CD4-positive, alpha-beta T cell treated with Interleukin-15 for 1 hour (primary cell): Measurements from ENCODE around the gene RAP1GAP2.
"Not testable (repeated sequence)": the region's sequence is repeated elsewhere in the genome, so short reads cannot be mapped to it uniquely, and the experiment has no call there.

Experiments used
- DNase-seq: peaks from one replicate; pipeline ENCODE4 v3.0.0-alpha.2; 2020

RAP1GAP2 gene

DNA sequence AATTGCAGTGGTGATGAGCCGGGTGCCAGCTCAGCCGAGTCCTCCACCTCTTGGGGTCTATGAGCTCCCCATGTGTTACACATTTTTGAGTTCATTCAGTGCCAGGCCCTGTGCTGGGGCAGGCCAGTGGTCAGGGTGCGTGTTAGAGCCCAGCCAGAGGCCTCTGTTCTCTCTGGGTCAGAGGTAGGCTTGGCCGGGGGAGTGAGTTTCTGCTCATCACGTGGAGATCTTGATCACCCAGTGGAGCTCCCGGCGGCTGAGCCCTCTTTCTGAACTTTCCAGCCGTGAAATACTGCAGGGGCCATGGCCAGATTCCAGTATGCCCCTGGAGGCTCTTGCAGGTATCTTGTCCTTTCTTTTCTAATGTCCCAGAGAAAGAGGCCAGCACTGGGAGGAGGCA lies 93.0 kb downstream of the RAP1GAP2 start:
- DNase-seq: no peak

DNA sequence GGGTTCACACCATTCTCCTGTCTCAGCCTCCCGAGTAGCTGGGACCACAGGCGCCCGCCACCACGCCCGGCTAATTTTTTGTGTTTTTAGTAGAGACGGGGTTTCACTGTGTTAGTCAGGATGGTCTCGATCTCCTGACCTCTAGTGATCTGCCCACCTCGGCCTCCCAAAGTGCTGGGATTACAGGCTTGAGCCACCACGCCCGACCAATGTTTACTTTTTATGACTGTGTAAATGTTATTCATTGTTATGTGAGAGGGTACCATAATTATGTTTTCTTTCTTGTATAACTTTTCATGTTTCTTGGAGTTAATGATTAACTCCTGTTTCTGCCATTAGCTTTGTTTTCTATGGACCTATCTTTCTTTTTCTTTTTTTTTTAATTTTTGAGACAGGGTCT lies 94.5 kb downstream of the RAP1GAP2 start:
- not testable (repeated sequence) for DNase-seq

DNA sequence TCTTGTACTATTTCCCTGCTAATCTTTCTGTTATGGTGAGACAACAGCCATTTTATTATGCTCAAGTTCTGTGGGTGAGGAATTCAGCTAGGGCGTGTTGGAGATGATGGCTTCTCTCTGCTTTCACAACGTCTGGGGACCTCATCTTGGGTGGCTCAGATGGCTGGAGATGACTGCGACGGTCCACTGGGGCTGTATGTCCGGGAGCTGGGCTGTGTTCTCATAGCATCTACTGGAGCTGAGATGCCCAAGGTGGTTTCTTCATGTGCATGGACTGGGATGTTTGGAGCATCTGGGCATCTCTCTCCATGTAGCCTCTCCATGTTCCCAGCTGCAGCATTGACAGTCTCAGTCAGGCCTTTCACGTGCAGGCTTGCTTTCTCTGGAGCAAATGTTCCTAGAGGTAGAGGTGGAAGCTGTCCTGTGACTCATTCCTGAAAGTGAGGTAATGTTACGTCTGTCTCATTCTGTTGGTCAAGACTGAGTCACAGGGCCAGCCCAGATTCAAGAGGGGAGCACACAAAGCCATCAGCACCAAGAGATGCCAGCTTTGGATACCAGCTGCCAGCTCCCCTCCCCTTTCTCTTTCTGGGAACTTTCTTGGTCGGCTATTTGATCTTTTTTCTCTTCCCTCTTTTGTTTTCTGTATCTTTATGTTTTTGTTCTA lies 96.2 kb downstream of the RAP1GAP2 start:
- no peak for DNase-seq

DNA sequence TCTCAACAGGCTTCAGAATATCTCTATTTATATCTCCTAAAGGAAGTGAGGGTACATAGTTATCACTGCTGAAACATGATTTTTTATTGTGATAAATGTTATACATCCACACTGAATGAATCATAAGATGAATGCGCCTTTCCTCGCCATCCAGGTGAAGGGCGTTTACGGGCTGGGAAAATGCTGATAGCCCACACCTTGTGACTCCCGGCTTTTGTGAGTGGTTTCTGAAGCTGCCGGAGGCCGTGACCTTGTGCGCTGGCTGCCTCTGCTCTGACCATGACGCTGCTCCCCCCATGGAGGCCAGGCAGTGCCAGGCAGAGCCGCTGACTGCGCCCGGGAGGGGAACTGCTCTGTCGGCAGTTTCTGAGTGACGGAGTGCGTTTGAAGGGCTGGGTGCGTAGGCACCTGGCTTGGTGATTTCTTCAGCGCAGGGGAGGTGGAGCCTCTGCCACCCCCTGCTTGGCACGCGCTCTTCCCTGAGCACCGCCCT lies 97.2 kb downstream of the RAP1GAP2 start:
- DNase-seq: no peak

DNA sequence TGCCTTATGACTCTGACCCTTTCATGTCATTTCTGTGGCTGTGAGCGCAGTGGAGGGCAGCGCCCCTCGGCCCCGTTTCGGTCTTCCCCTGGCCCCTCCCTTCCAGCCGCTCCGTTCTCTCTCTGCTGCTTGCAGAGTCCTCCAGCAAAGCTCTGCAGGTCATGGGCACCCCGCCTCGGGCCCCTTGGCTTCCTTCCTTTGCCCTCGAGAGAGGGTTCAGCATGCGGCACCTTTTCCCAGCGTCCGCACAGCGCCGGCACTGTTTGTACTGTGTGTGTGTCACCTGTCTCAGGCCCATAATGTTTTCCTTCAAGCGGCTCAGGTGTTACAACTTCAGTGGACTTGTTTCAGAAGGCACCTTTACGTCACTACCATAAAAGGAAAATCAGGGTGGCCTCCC lies 98.5 kb downstream of the RAP1GAP2 start:
- DNase-seq: no peak

DNA sequence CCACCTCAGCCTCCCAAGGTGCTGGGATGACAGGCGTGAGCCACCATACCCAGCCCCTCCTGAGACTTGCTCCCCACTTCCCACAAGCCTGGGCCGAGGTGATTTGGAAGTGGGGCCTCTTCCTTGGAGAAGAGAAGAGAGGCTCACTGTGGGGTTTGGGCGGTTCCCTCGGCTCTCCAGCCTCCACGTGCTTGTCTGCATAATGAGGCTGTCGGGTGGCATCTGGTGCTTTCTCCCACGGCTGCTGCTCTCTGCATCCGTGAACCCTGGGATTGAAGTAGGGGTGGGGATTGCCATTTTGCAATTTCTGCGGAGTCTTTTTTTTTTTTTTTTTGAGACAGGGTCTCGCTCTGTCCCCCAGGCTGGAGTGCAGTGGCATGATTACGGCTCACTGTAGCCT lies 101.4 kb downstream of the RAP1GAP2 start:
- no peak for DNase-seq

DNA sequence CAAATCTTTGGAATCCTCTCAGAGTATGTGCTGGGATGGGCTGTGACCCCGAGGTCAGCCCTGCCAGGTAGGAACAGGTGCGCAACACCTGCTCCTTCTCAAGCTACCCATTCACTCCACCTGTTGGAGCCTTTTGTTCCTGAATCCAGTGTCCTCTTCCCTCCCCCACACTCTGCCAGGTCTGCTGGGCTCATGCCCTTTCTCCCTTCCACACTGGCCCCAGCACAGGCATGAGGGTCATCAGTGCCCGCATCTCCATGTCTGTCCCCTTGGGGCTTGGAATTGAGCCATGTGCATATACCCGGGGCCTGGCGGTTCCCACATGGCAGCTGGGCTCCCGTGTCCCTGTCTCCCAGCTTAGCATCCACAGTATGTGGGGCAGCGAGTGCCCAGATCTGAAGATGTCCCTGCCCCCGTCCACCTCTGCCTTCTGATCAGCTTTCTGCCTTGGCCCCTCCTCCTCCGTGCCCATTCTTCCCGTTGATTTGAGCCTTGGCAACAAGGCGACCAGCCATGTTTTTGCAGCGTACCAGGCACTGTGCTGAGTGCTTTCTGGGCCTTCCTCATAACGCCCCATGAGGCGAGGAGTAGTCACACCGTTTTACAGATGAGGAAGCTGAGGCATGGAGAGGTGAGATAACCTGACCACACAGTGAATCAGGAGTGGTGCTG lies 102.2 kb downstream of the RAP1GAP2 start:
- no peak for DNase-seq

DNA sequence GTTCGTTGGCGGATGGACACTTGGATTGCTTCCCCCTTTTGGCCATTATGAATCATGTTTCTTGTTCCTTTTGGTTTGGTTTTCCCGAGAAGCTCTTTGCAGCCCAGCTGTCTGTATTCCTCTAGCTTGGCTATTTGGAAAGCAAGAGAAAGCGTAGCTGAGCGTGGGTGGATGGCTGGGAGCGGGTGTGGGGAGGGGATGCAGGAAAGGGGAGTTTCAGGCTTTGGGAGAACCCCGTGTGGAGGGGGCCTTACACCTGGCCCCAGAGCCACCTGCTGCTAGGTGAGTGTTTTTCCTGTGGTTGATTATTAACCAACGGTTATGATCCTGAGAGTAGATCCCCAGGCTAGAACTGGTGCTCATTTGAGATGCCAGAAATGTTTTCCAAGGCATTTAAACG lies 103.7 kb downstream of the RAP1GAP2 start:
- DNase-seq: no peak

DNA sequence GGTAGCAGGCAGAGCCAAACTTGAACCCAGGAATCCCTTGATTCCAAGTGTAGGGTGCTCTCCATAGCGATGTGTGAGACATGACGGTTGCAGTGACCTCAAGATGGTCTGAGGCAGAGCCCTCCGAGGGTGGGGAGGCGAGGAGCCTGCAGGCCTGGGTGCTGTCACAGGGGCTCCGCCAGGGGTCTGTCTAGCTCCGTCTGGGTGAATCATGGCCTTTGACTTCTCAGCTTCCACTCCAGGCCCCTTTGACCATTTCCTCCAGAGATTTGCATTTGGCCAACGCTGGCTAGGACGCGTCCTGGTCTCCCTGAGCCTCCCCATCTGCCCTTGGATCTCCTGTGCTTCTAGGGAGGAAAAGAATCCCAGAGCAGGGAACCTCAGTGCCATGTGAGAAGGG lies 104.6 kb downstream of the RAP1GAP2 start:
- DNase-seq: no peak

DNA sequence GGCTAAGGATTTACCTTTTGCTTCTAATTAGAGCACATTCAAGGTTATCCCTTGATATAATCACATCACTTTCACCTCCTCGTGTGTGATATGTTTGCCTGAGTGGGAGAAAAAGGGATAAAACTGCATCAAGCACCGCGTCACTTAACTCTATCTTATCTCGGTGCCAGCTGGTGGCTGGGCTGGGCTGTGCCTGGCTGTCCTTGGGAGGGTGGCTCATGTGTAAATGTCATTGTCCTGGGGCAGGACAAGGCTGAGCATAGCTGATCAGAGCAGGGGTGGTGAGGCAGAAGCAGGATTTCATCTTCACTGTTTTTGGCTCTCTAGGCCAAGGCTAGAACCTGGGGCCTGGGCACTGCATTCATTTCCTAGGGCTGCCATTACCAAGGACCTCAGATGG lies 105.3 kb downstream of the RAP1GAP2 start:
- no peak for DNase-seq

DNA sequence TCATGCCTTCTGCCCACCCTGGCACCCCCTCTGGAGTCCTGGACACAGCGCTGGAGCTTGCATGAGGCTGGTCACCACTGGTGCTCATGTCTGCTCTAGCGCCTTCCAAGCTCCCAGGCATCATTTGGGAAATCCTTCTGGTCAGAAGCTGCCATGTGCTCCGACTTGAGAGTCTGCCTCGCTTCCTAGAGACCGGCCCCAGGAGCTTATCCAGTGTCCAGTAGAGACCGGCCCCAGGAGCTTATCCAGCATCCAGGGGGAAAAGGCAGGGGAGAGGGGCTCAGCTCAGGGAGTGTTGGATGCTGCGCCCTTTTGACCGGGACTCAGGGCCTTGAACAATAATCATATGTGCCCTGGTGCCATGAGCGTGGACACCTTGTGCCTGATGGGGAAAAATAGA lies 106.3 kb downstream of the RAP1GAP2 start:
- no peak for DNase-seq

DNA sequence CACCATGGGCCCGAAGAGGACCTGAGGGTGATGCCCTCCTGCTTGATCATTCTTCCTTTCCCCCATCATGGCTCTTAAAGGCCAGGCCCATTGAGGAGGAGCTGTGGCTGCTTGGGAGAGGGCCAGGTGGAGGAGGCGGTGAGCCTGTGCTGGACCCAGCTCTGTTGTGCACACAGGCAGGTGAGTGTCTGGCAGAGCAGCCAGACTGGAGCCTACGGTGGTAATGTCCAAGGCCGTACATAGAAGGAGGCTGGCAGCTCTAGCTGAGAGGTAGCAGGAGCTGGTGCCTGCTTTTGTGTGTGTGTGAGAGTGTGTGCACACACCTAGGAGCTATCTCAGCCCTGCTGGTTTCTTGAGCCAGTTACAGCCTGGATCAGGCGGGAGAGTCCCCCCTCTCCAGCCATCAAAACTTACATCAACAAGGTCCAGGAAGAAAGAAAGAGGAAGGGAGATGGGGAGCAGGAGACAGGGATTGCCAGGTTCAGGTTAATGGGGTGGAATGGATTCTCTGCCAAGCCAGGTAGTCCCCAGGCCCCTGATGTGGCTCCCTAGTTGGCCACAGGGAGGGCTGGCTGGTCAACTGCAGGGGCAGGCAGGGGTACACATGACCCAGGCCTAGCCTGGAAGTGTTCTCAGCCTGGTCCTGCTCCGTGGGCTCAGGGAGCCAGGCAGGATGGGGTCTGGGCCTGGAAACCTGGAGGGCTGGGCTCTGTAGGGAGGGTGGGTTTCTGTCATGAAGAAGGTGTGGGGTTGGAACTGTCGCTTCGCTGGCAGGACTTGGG lies 107.1 kb downstream of the RAP1GAP2 start:
- DNase-seq: no peak

DNA sequence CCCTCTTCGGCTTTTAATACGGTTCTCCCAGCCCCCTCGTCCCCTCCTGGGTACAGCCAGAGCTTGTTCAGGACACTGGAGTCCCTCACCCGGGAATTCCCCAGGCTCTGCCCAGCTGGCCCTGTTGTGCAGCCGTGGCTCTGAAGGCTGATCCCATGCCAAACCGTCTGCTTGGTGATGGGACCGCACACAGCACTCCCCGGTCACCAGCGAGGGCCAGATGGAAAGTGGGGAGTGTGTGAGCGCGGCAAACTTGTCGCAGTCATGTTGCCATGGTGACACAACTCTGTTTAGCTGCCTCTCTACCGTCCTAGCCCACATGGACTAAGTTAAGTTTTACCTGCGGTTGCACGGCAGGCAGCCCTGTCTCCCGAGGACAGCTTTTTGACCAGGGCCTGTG lies 107.9 kb downstream of the RAP1GAP2 start:
- no peak for DNase-seq

DNA sequence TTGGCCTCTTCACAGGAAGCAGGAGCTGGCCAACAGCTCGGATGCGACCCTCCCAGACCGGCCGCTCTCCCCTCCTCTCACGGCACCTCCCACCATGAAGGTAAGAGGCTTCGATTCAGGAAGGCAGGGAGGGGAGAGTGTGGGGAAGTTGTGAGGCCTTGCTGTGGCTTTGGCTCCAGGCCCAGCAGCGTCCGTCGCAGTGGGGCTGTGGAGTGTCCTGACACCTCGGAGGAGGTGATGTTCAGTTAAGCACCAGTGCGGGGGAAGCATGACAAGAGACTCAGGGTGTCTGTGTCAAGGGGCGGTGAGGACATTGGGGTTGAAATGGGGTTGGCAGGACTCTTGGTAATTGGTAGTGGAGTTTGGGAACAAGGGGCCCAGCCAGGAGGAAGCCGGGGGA lies 109.0 kb downstream of the RAP1GAP2 start:
- DNase-seq: no peak

DNA sequence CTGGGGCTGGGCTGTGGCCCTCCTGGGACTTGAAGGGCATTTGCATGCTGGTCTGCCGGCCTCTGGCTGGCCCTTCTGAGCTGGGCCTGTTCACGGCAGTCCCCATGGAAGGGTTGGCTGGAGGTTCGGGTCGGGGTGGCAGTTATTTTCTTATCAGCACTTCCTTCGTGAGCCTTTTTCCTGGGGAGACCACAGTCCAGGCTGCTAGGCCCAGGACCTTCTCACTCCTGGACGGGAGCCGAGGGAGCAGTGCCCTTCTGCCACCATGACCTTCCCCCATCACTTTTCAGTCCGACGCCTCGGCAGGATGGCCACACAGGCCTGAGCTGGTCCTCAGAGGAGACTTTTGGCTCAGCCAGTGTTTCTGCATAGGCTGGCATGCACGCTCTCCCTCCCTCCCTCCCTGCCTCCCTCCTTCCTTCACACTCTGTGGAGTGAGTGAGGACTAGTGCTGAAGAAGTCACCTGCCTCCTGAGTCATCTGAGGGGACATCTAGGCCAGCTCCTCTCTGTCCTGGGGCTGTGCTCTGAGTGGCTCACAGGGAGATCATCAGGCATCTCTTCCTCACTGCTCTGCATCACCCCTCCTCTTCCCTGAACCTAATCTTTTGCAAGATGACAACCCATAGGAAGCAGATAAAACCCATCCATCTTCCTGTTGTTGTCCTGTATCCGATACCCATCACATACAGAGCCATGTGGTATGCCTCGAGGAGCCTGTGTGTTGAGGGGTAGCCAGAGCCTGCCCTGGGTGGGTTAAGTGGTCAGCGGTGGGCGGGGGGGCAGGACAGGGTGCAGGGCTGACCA lies 109.7 kb downstream of the RAP1GAP2 start:
- no peak for DNase-seq

DNA sequence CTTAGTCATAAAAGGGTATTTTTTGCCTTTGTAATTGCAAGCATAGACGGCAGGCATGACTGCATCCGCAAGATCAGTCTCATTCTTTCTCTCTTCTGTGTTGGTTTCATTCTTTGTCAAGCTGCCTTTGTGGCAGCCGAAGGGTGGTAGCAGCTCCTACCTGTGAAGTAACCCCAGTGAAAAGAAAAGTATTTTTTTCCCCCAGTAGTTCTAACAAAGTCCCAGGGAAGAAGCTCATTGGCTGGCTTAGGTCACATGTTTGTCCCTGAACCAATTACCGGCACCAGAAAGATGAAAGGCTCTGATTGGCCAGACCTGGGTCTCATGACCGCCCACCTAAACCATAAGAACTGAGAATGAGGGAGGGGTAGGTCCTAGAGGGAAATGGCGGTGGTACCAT lies 110.7 kb downstream of the RAP1GAP2 start:
- DNase-seq: no peak

DNA sequence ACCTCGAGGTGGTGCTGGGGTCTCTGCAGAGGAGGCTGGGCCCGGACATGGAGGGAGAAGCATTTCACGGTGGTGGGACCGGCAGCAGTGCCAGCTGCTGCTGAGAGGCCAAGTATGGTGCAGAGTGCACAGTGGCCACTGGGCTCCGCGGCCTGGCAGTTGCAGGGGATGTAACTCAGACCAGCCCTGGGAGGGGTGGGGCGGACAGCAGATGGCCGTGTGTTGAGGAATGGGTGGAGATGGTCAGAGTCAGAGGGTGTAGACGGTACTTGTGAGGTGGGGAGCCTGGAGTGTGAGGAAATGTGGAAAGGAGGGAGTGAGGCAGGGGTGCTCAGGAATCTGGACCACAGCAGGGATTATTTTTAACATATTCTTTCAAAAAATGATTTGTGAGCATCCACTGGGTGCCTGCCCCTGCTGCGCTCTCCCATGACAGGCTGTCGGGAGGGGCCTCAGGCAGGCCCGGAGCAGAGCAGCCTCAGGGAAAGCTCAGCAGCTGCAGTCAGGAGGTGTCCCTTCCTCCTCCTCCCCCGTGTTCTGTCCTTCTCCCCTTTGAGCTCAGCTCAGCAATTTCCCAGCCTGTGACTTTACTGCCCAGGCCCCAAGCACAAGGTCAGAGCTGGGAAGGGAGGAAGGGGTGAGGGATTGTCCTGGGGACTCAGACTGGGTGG lies 113.1 kb downstream of the RAP1GAP2 start:
- no peak for DNase-seq

DNA sequence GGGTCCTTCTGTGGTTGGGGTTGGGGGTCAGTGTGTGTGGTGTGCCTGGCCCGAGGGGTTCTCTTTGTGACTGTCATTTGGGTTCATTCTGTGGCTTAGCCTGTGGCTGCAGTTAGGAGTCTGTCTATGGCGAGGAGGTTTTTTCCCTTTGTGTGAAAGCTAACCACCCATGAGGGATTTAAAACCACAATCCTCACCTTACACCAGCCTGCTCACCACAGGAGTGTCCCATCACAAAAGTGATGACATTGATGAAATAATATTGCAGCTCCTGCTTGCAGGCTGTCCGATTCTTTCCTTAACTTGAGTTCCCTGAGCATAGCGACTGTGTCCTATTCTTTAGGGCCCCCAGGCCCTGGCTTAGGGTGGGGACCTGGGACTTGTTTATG lies 113.6 kb downstream of the RAP1GAP2 start:
- DNase-seq: no peak

DNA sequence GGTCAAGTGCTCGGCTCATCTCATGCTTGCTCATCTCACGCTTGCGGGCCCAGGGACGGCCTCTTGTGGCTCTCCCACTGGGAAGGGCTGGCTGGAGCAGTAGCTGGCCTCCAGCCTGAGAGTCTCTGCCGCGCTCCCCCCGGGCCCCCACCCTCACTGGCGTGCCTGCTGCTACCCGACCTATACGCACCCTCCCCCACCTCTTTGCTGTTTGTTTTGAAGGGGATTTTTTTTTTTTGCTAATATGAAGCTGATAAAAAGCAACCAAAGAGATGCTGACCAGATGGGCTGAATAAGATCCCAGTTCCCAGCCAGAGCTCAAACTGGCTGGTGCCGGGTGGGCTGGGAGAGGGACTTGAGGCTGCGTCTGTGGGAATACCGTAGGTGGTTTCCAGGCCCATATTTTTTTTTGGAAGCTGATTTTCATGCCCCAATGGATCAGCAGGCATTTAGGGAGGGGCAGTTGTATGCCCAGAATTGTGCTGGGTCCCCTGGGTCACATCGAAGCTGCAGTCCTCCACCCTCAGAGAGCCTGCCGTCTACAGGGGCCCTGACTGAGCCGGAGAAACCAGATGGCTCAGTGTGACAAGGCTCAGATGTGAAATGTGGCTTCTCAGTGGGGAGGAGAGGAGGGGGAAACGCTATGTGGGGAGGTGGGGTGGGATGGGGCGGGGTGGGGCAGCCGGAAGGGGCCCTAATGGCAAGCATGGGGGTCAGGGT lies 115.0 kb downstream of the RAP1GAP2 start:
- no peak for DNase-seq

DNA sequence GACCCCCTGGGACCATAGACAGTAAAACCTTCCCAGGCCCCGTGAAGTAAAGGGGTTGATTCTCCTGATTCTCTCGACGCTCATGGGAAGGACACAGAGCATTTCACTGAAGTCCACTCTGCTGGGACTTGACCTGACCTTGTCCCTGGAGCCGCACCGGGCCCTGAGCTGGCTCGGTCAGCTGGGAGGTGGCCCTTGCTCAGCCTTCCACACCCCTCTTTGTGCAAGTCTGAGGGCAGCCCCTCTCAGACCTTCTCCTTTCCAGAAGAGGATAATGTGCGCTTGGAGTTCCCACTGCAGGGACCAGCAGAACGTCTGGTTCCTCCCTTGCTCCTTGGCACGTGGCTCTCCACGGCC lies 115.5 kb downstream of the RAP1GAP2 start:
- DNase-seq: no peak

DNA sequence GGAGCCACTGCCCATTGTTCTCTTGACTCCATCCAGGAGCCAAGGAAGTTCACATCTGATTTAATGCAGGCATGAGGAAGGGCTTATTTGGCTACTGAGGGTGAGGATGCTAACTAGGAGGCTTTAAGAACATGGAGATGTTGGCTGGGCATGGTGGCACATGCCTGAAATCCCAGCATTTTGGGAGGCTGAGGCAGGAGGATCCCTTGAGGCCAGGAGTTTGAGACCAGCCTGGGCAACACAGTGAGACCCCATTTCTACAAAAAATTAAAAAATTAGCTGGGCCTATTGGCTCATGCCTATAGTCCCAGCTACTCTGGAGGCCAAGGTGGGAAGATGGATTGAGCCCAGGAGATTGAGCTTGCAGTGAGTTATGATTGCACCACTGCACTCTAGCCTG lies 116.5 kb downstream of the RAP1GAP2 start:
- no peak for DNase-seq

DNA sequence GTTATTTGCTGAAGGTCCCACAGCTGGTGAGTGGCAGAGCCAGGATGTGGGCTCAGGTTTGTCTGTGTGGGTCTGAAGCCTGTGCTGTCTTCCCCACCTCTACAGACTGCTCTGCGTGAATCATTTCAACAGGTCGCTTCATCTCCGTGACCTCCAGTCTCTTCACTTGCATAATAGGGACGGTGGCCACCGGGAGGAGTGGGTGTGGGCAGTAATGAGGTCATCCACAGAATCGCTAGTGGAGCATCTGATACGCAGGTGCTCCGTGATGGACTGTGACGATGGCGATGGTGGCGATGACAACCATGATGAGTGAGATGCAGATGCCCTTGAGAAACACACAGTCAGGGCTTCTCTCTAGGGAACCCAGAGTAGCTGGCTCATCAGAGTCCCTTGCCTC lies 120.2 kb downstream of the RAP1GAP2 start:
- no peak for DNase-seq
